SH-SY5Y (cell line): ENCODE results near the gene CARD10.

Experiments
- GATA2 ChIP-seq: IDR thresholded peaks from 2 replicates; pipeline ENCODE4 v1.6.1; 2011; ENCODE audit warnings: mild to moderate bottlenecking, low read depth, low read length
- GATA3 ChIP-seq: IDR thresholded peaks from 2 replicates; pipeline ENCODE4 v1.6.1; 2011; ENCODE audit warnings: low read depth, mild to moderate bottlenecking, low read length, moderate library complexity

DNA sequence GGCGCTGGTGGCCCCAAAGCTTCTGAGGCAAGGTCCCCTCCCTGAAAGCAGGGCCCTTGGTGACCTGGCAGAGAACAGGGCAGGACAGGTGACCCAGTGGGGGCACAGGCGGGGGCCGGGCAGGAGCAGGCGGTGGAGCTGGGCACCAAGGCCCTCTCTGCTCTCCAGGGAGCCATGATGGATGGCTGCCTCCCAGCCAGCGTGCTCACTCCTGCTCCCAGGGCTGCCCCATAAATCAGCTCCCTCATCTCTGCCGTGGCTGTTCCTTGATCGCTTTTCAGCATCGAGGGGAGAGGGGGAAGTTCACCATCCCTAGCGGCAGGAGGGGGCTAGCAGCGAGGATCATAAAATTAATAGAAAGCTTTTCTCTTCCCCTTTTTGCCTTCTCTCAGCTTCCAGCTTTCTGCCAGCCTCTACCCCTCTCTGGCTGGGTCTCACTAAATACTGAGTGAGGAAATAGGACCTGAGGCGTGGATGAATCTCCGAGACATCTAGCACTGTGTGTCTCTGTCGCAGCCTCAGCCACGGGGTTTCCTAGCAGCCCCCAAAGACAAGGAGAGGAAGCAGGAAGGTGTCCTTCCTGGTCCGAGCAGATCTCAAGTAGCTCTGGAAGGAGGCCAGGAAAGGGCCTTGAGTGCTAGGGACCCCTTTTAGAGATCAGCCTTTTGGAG is 69.7 kb downstream of the CARD10 start:
- TF ChIP-seq GATA2 (peak; percentile 64), GATA3 (no peak)
